SW480 (cell line): ENCODE results near the gene CDK9.
"Not testable (repeated sequence)": the region's sequence is repeated elsewhere in the genome, so short reads cannot be mapped to it uniquely, and the experiment has no call there.

Experiments used
- DNase-seq: peaks from one replicate; pipeline ENCODE4 v3.0.0-alpha.2; 2016; ENCODE audit warnings: low spot score

CDK9 gene

GRCh38 chr9:127785933-127786772 lies at the start of gene CDK9:
TSS of gene CDK9 (plus strand) at chr9:127786034. CDS start at chr9:127786149, 115 bp downstream.
- DNase-seq: peak; percentile 88

DNA sequence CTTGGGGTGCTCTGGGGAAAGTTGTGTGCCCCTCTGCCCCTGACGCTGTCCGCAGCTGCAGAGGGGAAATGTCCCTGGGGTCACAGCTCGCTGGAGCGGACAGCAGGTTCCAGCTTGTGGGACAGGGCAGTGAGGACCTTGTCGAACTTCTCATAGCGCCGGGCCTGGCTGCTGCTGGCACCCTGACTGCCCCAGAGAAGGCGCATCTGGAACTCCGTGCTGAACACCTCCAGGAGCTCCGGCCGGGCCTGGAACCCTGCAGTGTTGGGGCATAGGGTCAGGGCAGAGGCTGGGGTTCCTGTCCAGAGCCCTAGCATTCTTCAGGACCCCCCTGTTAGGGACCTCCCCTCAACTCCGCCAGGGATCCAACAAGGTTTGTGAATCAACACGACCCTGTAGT lies 47.2 kb upstream of the CDK9 start:
- DNase-seq: no peak

- no peak for DNase-seq
Measured at GRCh38 chr9:127739614-127740330, 46.1 kb upstream of the CDK9 start.

GRCh38 chr9:127741831-127742434 lies 43.9 kb upstream of the CDK9 start:
- no peak for DNase-seq

- no peak for DNase-seq
Measured at GRCh38 chr9:127742435-127743088, 43.3 kb upstream of the CDK9 start.

DNA sequence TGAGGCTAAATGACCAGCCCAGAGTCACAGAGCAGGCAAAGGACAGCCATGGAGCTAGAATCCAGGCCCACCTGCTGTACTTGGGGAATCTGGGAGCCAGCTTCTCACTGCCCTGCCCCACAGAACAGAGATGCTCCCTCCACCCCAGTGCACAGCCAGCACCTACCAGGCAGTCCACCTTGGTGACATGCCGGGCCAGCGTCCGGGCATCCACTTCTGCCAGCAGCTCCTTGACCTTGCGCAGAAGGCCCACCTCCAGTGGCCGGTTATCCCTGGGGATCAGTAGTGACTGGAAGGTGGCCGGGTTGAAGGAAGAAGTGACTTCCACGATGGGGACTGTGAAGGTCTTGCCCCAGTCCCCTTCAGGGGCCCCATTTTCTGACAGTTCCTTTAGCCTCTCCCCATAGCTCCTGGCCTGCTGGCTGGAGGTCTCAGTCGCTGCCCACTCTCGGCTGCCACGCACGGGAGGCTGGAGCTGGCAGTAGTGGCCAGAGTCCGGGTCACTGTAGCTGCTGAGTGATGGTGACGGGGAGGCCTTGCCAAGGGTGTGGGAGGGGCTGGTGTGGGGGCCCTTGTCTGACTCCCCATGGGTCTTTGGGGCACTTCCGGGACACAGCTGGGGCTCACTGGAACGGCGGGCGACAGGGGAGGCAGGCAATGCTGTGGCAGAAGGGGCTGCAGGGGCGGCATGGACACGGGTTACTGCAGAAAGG lies 41.3 kb upstream of the CDK9 start:
- DNase-seq: no peak

DNA sequence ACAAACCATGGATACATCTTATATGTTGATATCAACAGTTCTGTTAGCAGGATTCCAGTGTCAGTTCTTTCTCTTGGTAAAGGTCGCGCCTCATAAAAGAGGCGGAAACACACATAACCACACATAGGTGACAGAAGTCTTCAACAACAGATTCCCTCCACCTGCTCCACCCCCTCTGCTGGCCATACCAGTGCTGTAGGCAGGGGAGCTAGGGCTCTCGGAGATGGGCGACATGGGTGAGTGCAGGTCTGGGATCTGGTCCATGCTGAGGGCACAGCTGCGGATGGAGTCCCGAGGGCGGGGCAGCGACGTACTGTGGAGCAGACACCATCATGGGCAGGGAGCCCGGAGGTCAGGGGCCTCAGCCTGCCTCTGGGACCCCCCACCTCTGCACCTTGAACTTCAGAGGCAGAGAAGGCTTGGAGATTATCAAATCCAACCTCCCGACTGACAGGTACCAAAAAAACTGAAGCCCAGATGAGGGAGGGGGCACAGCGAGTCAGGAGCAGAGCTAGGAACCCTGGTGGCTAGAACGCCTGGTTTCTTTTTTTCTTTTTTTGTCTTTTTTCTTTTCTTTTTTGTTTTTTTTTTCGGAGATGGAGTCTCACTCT lies 38.8 kb upstream of the CDK9 start:
- DNase-seq: peak; percentile 45

GRCh38 chr9:127749090-127749787 lies 36.6 kb upstream of the CDK9 start:
- DNase-seq: no peak

GRCh38 chr9:127751269-127752054 lies 34.4 kb upstream of the CDK9 start:
- DNase-seq: no peak

DNA sequence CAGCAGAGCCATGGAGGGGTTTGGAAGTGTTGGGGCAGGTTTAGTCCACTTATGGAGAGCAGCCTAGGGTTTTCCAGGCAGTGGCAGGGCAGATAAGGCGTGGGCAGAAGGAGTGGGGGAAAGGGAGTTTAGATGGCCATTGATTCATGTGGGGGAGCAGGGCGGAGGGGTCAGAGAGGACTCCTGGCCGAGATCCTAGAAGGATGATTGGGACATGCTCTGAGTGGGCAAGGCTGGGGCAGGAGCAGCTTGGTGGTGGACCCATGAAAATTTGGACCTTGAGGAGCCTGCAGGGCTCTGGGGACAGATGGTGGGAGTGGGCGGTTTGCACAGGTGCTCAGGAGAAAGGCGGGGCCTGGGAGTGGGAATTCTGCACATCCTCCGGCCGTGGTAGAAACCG lies 32.7 kb upstream of the CDK9 start:
- no peak for DNase-seq

DNA sequence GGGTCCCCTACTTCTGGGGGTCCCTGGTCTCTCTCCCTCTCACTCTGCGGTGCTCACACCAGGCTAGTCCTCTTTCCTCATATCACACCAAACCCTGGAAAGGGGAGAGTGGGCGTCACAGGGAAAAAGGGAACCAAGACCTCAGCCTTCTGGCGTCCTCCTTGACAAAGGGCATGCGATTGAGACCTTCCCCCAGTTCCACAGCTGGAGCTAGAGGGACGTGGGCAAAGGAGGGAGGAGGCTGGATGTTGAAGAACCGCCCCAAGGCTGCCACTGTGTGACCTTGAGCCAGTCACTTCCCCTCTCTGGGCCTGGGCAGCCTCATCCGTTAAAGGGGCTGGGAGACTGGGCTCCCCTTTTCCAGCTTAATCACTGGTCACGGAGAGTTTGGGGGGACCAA lies 32.2 kb upstream of the CDK9 start:
- no peak for DNase-seq

DNA sequence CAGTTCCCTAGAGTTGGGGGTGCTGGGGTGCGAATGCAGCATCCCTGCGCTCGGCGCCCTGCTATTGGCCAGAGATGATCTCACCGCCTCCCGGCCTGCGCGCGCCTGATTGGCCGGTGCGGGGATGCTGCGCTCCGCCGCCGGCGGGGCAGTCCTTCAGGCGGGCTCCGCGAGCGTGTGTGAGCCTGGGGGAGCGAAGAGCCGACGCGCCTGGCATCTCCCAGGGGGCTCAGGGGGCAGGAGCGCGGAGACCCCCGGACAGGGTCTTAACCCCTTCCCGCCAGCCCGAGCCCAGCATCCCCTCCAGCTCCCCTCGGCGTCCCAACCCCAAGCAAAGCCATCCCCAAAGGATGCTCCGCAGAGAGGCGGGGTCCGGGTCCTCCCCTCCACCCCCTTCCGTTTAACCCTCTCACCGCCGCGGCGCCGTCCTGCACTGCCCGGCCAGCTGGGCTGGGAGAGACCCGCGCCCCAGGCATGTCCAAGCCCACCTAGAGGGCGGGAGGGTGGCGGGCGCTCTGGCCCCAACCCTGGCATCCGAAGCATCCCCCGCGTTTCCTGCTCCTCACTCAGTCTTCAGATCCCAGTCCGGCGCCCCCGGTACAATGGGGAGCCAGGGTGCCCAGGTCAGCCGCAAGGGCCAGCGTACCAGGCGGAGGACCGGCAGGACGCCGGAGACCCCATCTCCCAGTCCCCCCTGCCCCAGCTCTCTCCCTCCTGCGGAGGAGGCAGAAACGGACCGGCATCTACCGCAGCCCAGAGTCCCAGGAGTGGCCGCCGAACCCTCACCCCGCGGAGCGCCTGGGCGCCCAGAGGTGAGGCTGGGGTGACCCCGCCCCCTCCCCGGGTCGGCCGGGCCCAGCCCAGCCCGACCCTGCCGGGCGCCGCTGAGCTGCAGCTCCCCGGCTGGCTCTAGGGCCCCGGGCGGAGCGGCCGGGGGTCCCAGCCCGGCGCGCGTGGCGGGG lies 31.5 kb upstream of the CDK9 start:
- DNase-seq: no peak

- no peak for DNase-seq
Measured at GRCh38 chr9:127755061-127756060, 30.5 kb upstream of the CDK9 start.

- DNase-seq: no peak
Measured at GRCh38 chr9:127756233-127756632, 29.6 kb upstream of the CDK9 start.

- DNase-seq: not testable (repeated sequence)
Measured at GRCh38 chr9:127756776-127757175, 29.1 kb upstream of the CDK9 start.

- no peak for DNase-seq
Measured at GRCh38 chr9:127758843-127759242, 27.0 kb upstream of the CDK9 start.

- DNase-seq: no peak
Measured at GRCh38 chr9:127761061-127761460, 24.8 kb upstream of the CDK9 start.
